Uterus (tissue), 4 donors: Measurements from ENCODE around the gene MMEL1. TPM values are rescaled to one million over a fixed set of nuclear protein-coding genes. Genes with fewer than 3 reads are reported as not detected.
"Not testable (repeated sequence)": the region's sequence is repeated elsewhere in the genome, so short reads cannot be mapped to it uniquely, and the experiment has no call there.

ENCODE experiments used
- DNase-seq, 2 donors: peaks; one replicate each; pipeline ENCODE4 v3.0.0-alpha.2; 2019 to 2020
- H3K27ac ChIP-seq, 2 donors: fragments of 200-600 bp; sonication (generic); 1 replicate in 1 of 2; 2 replicates in 1 of 2; pipeline ENCODE4 v1.5.1; 2016 to 2018
- H3K27me3 ChIP-seq, 2 donors: fragments of 200-600 bp; sonication (generic); one replicate each; pipeline ENCODE4 v1.5.1; 2018 to 2019; ENCODE audit warnings: control low read depth in 1 of 2
- H3K36me3 ChIP-seq, 2 donors: fragments of 200-600 bp; sonication (generic); one replicate each; pipeline ENCODE4 v1.5.1; 2019; ENCODE audit warnings: control low read depth in 1 of 2
- H3K4me1 ChIP-seq, 2 donors: fragments of 200-600 bp; sonication (generic); one replicate each; pipeline ENCODE4 v1.5.1; 2018 to 2019; ENCODE audit warnings: control low read depth in 1 of 2
- H3K4me3 ChIP-seq, 2 donors: fragments of 200-600 bp; sonication (generic); 1 replicate in 1 of 2; 2 replicates in 1 of 2; pipeline ENCODE4 v1.5.1; 2018 to 2019; ENCODE audit warnings: mild to moderate bottlenecking in 1 of 2
- H3K9me3 ChIP-seq, 2 donors: fragments of 200-600 bp; sonication (generic); one replicate each; pipeline ENCODE4 v1.5.1; 2019; ENCODE audit warnings: control low read depth in 1 of 2
- CTCF ChIP-seq, 4 experiments: fragments of 200-600 bp in 2 of 4; fragments of 450-650 bp in 2 of 4; sonication (generic) in 2 of 4; IDR thresholded peaks; one replicate each; pipeline ENCODE4 v1.5.1; 2016 to 2019; ENCODE audit warnings: antibody characterized with exemption in 4 of 4, mild to moderate bottlenecking in 2 of 4, moderate library complexity in 1 of 4
- POLR2A ChIP-seq, 2 donors: fragments of 450-650 bp; IDR thresholded peaks; one replicate each; pipeline ENCODE4 v1.6.1; 2016; ENCODE audit warnings: antibody characterized with exemption in 2 of 2, mild to moderate bottlenecking in 1 of 2, moderate library complexity in 1 of 2
- intact Hi-C: fragments of 100-400 bp; cut with DNase I; formaldehyde crosslinking; loops from one replicate; pipeline ENCODE4 v1.15.1; 2023; ENCODE audit warnings: low total_unique reads
- total RNA-seq, 4 donors: library from RNA; depleted of rRNA in 3 of 4; stranded (reverse); fragments of >200 nt in 3 of 4; gene quantifications; one replicate each; pipeline versions ENCODE4 v1.1.0 to v1.2.4, GENCODE V29; 2014 to 2023
- donor health status: DM: yes; HTN: yes; CAD: no.

MMEL1 gene, protein sequence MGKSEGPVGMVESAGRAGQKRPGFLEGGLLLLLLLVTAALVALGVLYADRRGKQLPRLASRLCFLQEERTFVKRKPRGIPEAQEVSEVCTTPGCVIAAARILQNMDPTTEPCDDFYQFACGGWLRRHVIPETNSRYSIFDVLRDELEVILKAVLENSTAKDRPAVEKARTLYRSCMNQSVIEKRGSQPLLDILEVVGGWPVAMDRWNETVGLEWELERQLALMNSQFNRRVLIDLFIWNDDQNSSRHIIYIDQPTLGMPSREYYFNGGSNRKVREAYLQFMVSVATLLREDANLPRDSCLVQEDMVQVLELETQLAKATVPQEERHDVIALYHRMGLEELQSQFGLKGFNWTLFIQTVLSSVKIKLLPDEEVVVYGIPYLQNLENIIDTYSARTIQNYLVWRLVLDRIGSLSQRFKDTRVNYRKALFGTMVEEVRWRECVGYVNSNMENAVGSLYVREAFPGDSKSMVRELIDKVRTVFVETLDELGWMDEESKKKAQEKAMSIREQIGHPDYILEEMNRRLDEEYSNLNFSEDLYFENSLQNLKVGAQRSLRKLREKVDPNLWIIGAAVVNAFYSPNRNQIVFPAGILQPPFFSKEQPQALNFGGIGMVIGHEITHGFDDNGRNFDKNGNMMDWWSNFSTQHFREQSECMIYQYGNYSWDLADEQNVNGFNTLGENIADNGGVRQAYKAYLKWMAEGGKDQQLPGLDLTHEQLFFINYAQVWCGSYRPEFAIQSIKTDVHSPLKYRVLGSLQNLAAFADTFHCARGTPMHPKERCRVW
- 1 to 10 TPM in 2 of 4 donors, not detected in 2; 2.6 to 4.8 TPM for total RNA-seq

DNA sequence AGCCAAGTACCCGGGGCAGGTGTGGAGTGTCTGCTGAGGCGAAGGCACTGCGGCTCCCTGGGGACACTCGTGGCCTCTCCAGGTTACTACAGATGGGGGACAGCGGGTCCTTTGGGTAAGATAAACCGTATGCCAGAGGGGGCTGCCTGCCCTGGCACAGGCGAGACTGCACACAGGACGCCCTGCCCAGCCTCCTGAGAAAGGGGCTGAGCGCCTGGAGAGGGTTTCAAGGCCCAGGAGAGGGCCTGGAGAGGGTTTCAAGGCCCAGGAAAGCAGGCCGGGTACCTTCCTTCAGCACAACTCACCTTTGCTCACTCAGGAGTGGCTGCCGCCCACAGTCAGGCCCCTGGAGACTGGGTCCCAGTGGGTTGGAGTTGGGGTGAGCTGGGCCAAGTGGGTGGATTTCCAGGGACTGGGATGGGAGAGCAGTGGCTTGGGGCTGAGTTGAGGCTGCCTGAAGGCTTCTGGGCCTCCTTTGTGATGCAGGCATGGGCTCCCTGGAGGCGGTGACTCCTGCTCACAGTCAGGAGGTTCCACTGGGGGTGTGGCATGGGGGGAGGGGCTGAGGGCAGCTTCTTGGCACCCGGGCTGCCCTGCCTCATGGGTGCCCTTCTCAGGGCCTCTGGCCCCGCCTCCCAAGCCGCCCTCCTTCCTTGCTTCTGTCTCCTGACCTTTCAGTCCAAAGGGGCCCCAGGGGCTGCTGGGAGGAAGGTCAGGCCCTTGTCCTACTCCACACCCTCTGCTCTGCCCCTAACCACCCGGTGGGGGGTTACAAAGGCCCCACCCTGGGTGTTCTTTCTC, at the start of gene MMEL1:
TSS of gene MMEL1 (minus strand) at position 456 of the 801 bp plus-strand sequence. CDS start 3,532 bp downstream, outside the sequence.
- H3K36me3 ChIP-seq = no peaks in the 10 kb centered on the region
- intact Hi-C loops = no loop called here
- no peaks in the 10 kb centered on the region for H3K9me3 ChIP-seq
- H3K27ac ChIP-seq = no peak within 1 kb of the TSS
- peaks cover 0 to 8% of the 10 kb centered on the region in 2 donors for H3K4me1 ChIP-seq
- no peak for TF ChIP-seq POLR2A (IDR thresholded peaks at IDR 0.05)
- TF ChIP-seq CTCF (IDR thresholded peaks at IDR 0.05) = no peak
- H3K4me3 ChIP-seq = no peak within 1 kb of the TSS
- peaks cover 23 to 24% of the 10 kb centered on the region in 2 donors for H3K27me3 ChIP-seq
- no peak for DNase-seq

DNA sequence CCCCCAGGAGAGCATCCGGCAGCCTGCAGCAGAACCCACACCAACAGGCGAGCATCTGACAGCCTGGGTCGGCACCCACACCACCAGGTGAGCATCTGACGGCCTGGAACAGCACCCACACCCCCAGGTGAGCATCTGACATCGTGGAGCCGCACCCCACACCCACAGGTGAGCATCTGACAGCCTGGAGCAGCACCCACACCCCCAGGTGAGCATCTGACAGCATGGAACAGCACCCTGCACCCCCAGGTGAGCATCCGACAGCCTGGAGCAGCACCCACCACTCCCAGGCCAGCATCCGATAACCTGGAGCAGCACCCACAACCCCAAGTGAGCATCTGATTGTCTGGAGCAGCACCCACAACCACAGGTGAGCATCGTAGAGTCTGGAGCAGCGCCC, 43.9 kb upstream of the MMEL1 start:
- H3K4me1 ChIP-seq, H3K4me3 ChIP-seq, intact Hi-C loops, DNase-seq, H3K9me3 ChIP-seq, H3K27ac ChIP-seq, H3K27me3 ChIP-seq, H3K36me3 ChIP-seq: not testable (repeated sequence)

DNA sequence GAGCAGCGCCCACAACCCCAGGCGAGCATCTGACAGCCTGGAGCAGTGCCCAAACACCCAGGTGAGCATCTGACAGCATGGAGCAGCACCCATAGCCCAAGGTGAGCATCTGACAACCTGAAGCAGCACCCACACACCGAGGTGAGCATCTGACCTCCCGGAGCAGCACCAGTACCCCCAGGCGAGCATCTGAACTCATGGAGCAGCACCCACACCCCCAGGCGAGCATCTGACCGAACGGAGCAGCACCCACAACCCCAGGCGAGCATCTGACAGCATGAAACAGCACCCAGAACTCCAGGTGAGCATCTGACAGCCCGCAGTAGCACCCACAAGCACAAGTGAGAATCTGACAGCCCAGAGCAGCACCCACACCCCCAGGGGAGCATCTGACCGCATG, 38.8 kb upstream of the MMEL1 start:
- H3K27me3 ChIP-seq, H3K4me1 ChIP-seq, H3K9me3 ChIP-seq, H3K36me3 ChIP-seq, H3K27ac ChIP-seq, intact Hi-C loops, DNase-seq, H3K4me3 ChIP-seq: not testable (repeated sequence)

DNA sequence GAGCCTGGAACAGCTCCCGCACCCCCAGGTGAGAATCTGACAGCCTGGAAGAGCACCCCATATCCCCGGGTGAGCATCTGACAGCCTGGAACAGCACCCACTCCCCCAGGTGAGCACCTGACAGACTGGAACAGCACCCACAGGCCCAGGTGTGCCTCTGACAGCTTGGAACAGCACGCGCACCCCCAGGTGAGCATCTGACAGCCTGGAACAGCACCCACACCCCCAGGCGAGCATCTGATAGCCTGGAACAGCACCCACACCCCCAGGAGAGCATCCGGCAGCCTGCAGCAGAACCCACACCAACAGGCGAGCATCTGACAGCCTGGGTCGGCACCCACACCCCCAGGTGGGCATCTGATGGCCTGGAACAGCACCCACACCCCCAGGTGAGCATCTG, 27.0 kb upstream of the MMEL1 start:
- H3K4me3 ChIP-seq, H3K9me3 ChIP-seq, DNase-seq, H3K27ac ChIP-seq, H3K36me3 ChIP-seq, H3K4me1 ChIP-seq, H3K27me3 ChIP-seq, intact Hi-C loops: not testable (repeated sequence)

DNA sequence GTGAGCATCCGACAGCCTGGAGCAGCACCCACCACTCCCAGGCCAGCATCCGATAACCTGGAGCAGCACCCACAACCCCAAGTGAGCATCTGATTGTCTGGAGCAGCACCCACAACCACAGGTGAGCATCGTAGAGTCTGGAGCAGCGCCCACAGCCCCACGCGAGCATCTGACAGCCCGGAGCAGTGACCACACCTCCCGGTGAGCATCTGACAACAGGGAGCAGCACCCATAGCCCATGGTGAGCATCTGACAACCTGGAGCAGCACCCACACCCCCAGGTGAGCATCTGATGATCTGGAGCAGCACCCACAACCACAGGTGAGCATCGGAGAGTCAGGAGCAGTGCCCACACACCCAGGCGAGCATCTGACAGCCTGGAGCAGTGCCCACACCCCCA, 25.1 kb upstream of the MMEL1 start:
- intact Hi-C loops, H3K36me3 ChIP-seq, H3K9me3 ChIP-seq, H3K27me3 ChIP-seq, H3K27ac ChIP-seq, H3K4me3 ChIP-seq, DNase-seq, H3K4me1 ChIP-seq: not testable (repeated sequence)

GRCh38 chr1:2657124-2657523, 24.3 kb upstream of the MMEL1 start:
- H3K27ac ChIP-seq, H3K27me3 ChIP-seq, H3K4me3 ChIP-seq, H3K4me1 ChIP-seq, intact Hi-C loops, H3K9me3 ChIP-seq, H3K36me3 ChIP-seq: not testable (repeated sequence)
- peak in 1 of 2 donors; percentile 5 for DNase-seq

- intact Hi-C loops, H3K36me3 ChIP-seq, H3K9me3 ChIP-seq, H3K27me3 ChIP-seq, H3K27ac ChIP-seq, H3K4me1 ChIP-seq, H3K4me3 ChIP-seq: not testable (repeated sequence)
- DNase-seq = peak in 1 of 2 donors; percentile 43
Observed at GRCh38 chr1:2655598-2656434, 23.0 kb upstream of the MMEL1 start.

- H3K4me1 ChIP-seq, H3K27me3 ChIP-seq, intact Hi-C loops, H3K4me3 ChIP-seq, H3K9me3 ChIP-seq, H3K36me3 ChIP-seq, H3K27ac ChIP-seq: not testable (repeated sequence)
- DNase-seq = peak in 1 of 2 donors; percentile 20
Observed at GRCh38 chr1:2654443-2654948, 21.7 kb upstream of the MMEL1 start.

DNA sequence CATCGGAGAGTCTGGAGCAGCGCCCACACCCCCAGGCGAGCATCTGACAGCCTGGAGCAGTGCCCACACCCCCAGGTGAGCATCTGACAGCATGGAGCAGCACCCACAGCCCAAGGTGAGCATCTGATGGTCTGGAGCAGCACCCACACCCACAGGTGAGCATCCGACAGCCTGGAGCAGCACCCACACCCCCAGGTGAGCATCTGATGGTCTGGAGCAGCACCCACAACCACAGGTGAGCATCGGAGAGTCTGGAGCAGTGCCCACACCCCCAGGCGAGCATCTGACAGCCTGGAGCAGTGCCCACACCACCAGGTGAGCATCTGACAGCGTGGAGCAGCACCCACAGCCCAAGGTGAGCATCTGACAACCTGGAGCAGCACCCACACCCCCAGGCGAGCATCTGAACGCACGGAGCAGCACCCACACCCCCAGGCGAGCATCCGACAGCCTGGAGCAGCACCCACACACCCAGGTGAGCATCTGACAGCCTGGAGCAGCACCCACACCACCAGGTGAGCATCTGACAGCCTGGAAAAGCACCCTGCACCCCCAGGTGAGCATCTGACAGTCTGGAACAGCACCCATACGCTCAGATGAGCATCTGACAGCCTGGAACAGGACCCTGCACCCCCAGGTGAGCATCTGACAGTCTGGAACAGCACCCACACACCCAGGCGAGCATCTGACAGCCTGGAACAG, 21.1 kb upstream of the MMEL1 start:
- H3K9me3 ChIP-seq, intact Hi-C loops, H3K36me3 ChIP-seq, H3K4me3 ChIP-seq, H3K27me3 ChIP-seq, H3K4me1 ChIP-seq, H3K27ac ChIP-seq: not testable (repeated sequence)
- DNase-seq = peak; percentile 50 to 59

DNA sequence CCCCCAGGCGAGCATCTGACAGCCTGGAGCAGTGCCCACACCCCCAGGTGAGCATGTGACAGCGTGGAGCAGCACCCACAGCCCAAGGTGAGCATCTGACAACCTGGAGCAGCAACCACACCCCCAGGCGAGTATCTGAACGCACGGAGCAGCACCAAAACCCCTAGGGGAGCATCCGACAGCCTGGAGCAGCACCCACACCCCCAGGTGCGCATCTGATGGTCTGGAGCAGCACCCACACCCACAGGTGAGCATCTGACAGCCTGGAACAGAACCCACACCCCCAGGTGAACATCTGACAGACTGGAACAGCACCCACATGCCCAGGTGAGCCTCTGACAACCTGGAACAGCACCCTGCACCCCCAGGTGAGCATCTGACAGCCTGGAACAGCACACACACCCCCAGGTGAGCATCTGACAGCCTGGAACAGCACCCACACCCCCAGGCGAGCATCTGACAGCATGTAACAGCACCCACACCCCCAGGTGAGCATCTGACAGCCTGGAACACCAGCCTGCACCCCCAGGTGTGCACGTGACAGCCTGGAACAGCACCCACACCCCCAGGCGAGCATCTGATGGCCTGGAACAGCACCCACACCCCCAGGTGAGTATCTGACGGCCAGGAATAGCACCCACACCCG, 20.2 kb upstream of the MMEL1 start:
- H3K9me3 ChIP-seq, H3K4me1 ChIP-seq, intact Hi-C loops, H3K4me3 ChIP-seq, H3K27me3 ChIP-seq, H3K27ac ChIP-seq, H3K36me3 ChIP-seq: not testable (repeated sequence)
- peak in 1 of 2 donors; percentile 39 for DNase-seq
